Spleen (tissue), 7 donors: ENCODE data around the gene LIG3.

Experiments
- CTCF ChIP-seq, 11 experiments: fragments of 200-600 bp in 7 of 11; fragments of 450-650 bp in 4 of 11; sonication (generic) in 4 of 11; IDR thresholded peaks in 8 of 11; conservative IDR thresholded peaks in 3 of 11; 1 replicate in 7 of 11; 2 replicates in 4 of 11; pipeline versions ENCODE4 v1.4.0 to v1.8.0; 2016 to 2021; ENCODE audit warnings: antibody characterized with exemption in 11 of 11, inconsistent platforms in 4 of 11, mild to moderate bottlenecking in 1 of 11
- POLR2A ChIP-seq, 3 donors: fragments of 450-650 bp; IDR thresholded peaks; one replicate each; pipeline ENCODE4 v1.5.1; 2017; ENCODE audit warnings: antibody characterized with exemption in 3 of 3, mild to moderate bottlenecking in 1 of 3
- donor health status: DM: no; HTN: no; CAD: no; lungs with moderate emphysema.
- donor health status: DM: no; HTN: no; CAD: no.
- donor health status: DM: no; HTN: no; CAD: no.

- no peak for TF ChIP-seq CTCF (IDR thresholded peaks at IDR 0.05 in 8 of 11, conservative IDR thresholded peaks at IDR 0.05 in 3 of 11)
- TF ChIP-seq POLR2A (IDR thresholded peaks at IDR 0.05), result no peak
These were observed 21.9 kb upstream of the LIG3 start for GRCh38 chr17:34958438-34958837.
